OCI-LY3 (cell line): Measurements from ENCODE around the gene FBXO21.
"Not testable (repeated sequence)": the region's sequence is repeated elsewhere in the genome, so short reads cannot be mapped to it uniquely, and the experiment has no call there.

ENCODE experiments used
- H2AFZ ChIP-seq: fragments of 200-600, 300-600 bp; shearing (Covaris generic); 2 replicates; pipeline ENCODE4 v1.6.0; 2014; ENCODE audit warnings: antibody characterized with exemption, low read depth, low read length
- H3K27ac ChIP-seq: fragments of 200-600, 300-600 bp; sonication (generic); 2 replicates; pipeline ENCODE4 v1.5.1; 2014; ENCODE audit warnings: mild to moderate bottlenecking, low read length, moderate library complexity, mixed read lengths
- H3K27me3 ChIP-seq: fragments of 200-600, 300-600 bp; sonication (generic); 2 replicates; pipeline ENCODE4 v1.6.1; 2014; ENCODE audit warnings: low read depth, low read length, mixed read lengths
- H3K36me3 ChIP-seq: fragments of 200-600, 300-600 bp; sonication (generic); replicated peaks from 2 replicates; pipeline ENCODE3; 2014; ENCODE audit warnings: low read depth, low read length, mixed read lengths
- H3K4me1 ChIP-seq: fragments of 300-600, 200-600 bp; sonication (generic); 2 replicates; pipeline ENCODE4 v1.6.1; 2014; ENCODE audit warnings: low read length, mixed read lengths
- H3K4me2 ChIP-seq: fragments of 200-600, 300-600 bp; sonication (generic); 2 replicates; pipeline ENCODE4 v1.6.1; 2014; ENCODE audit warnings: low read length, mixed read lengths
- H3K4me3 ChIP-seq: fragments of 300-600, 200-600 bp; sonication (generic); 2 replicates; pipeline ENCODE4 v1.5.1; 2014; ENCODE audit warnings: antibody characterized with exemption, mild to moderate bottlenecking, low read length, moderate library complexity
- H3K79me2 ChIP-seq: fragments of 300-600, 200-600 bp; shearing (Covaris generic); 2 replicates; pipeline ENCODE4 v1.6.1; 2014; ENCODE audit warnings: mild to moderate bottlenecking, low read length, mixed read lengths
- H3K9ac ChIP-seq: fragments of 300-600, 200-600 bp; shearing (Covaris generic); 2 replicates; pipeline ENCODE4 v1.6.0; 2014; ENCODE audit warnings: mild to moderate bottlenecking, low read length, moderate library complexity
- H3K9me3 ChIP-seq: fragments of 200-600, 300-600 bp; shearing (Covaris generic); 2 replicates; pipeline ENCODE4 v1.6.1; 2014; ENCODE audit warnings: low read length, mixed read lengths; ENCODE audit not compliant: insufficient read depth
- H4K20me1 ChIP-seq: fragments of 200-600, 300-600 bp; sonication (generic); 2 replicates; pipeline ENCODE4 v1.6.1; 2016; ENCODE audit warnings: low read length, mixed read lengths; ENCODE audit not compliant: insufficient read depth
- CTCF ChIP-seq: fragments of 200-600, 300-600 bp; sonication (generic); IDR thresholded peaks from 2 replicates; pipeline ENCODE4 v1.5.1; 2014; ENCODE audit warnings: antibody characterized with exemption, low read length, low read depth
- EZH2phosphoT487 ChIP-seq: fragments of 200-600 bp; shearing (Covaris generic); IDR thresholded peaks from 2 replicates; pipeline ENCODE4 v1.6.1; 2018; ENCODE audit warnings: antibody characterized with exemption, mixed run types, low read depth

The FBXO21 gene

GRCh38 chr12:117202033-117202432 is 11.8 kb upstream of the FBXO21 start:
- Histone ChIP-seq H3K27ac (no peak overlapping the region), H3K27me3 (peaks cover 9% of the 10 kb centered on the region; the same call in 1 of the 2 replicates), H4K20me1 (no peaks in the 10 kb centered on the region), H3K4me1 (no peaks in the 10 kb centered on the region), H3K9me3 (no peaks in the 10 kb centered on the region), H3K36me3 (no peaks in the 10 kb centered on the region), H3K9ac (no peak overlapping the region), H2AFZ (no peak overlapping the region), H3K4me2 (no peak overlapping the region), H3K4me3 (no peak overlapping the region), H3K79me2 (no peaks in the 10 kb centered on the region)
- TF ChIP-seq EZH2phosphoT487 (no peak), CTCF (no peak)

- H3K4me3 ChIP-seq, H4K20me1 ChIP-seq, H3K27ac ChIP-seq, H3K79me2 ChIP-seq, H3K9ac ChIP-seq, H3K4me2 ChIP-seq, H3K4me1 ChIP-seq, H2AFZ ChIP-seq, H3K36me3 ChIP-seq, H3K9me3 ChIP-seq: not testable (repeated sequence)
- peaks cover 12% of the 10 kb centered on the region; the same call in 1 of the 2 replicates for H3K27me3 ChIP-seq
Measured at GRCh38 chr12:117199956-117200744, 9.9 kb upstream of the FBXO21 start.

GRCh38 chr12:117196334-117196733 is 6.1 kb upstream of the FBXO21 start:
- not testable (repeated sequence) for H3K9me3 ChIP-seq, H4K20me1 ChIP-seq, H3K27ac ChIP-seq, H2AFZ ChIP-seq, H3K9ac ChIP-seq, H3K36me3 ChIP-seq, H3K4me3 ChIP-seq, H3K4me2 ChIP-seq, H3K79me2 ChIP-seq, H3K4me1 ChIP-seq
- H3K27me3 ChIP-seq, result 0 out of 2 replicates have a peak, but pooled peaks cover 11% of the 10 kb centered on the region

DNA sequence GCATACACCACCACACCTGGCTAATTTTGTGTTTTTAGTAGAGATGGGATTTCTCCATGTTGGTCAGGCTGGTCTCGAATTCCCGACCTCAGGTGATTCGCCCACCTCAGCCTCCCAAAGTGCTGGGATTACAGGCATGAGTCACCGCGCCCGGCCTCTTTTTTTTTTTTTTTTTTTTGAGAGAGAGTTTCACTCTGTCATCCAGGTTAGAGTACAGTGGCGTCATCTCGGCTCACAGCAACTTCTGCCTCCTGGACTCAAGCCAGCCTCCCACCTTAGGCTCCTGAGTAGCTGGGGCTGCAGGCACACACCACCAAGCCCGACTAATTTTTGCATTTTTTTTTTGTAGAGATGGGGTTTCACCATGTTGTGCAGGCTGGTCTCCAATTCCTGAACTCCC is 4.8 kb upstream of the FBXO21 start:
- 0 out of 2 replicates have a peak, but pooled peaks cover 12% of the 10 kb centered on the region for H3K27me3 ChIP-seq
- H3K4me3 ChIP-seq, H4K20me1 ChIP-seq, H3K79me2 ChIP-seq, H3K9ac ChIP-seq, H3K36me3 ChIP-seq, H3K9me3 ChIP-seq, H3K27ac ChIP-seq, H2AFZ ChIP-seq, H3K4me1 ChIP-seq, H3K4me2 ChIP-seq: not testable (repeated sequence)

DNA sequence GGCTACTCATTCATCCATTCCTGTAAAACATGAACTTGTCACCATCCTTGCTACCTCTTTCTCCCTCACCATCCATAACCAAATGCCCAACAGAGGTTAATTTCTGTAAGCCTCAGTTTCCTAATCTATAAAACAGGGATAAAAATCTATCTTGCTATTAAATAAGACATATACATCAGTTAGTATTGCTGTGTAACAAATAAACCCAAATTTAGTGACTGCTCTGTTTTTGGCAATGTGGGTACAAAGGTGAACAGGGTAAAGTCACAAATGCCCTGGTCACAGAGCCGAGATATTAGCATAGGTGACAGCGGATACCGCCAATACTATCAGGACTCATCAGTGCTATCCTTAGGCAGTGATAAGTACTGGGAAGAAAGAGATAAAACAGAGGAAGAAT is 3.6 kb upstream of the FBXO21 start:
- H4K20me1 ChIP-seq, result peaks cover 5% of the 10 kb centered on the region
- no peak overlapping the region for H2AFZ ChIP-seq
- no peak overlapping the region for H3K27ac ChIP-seq
- no peak overlapping the region for H3K4me3 ChIP-seq
- peaks cover 13% of the 10 kb centered on the region for H3K79me2 ChIP-seq
- no peaks in the 10 kb centered on the region for H3K36me3 ChIP-seq
- no peaks in the 10 kb centered on the region for H3K9me3 ChIP-seq
- H3K4me2 ChIP-seq, result no peak overlapping the region
- peaks cover 6% of the 10 kb centered on the region for H3K4me1 ChIP-seq
- TF ChIP-seq EZH2phosphoT487 (no peak), CTCF (no peak)
- no peak overlapping the region for H3K9ac ChIP-seq
- H3K27me3 ChIP-seq, result 0 out of 2 replicates have a peak, but pooled peaks cover 12% of the 10 kb centered on the region

DNA sequence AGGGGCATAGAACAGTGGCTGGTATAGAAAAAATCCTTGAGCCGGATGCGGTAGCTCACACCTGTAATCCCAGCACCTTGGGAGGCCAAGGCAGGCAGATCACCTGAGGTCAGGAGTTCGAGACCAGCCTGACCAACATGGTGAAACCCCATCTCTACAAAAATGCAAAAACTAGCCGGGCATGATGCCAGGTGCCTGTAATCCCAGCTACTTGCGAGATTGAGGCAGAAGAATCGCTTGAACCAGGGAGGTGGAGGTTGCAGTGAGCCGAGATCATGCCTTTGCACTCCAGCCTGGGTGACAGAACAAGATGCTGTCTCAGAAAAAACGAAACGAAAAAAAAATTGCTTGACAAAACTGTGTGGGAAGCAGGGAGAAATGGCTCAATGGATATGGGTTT is 2.3 kb upstream of the FBXO21 start:
- not testable (repeated sequence) for H3K9ac ChIP-seq, H3K9me3 ChIP-seq, H3K4me1 ChIP-seq, H3K36me3 ChIP-seq, H3K4me3 ChIP-seq, H3K4me2 ChIP-seq, H4K20me1 ChIP-seq, H2AFZ ChIP-seq, H3K27ac ChIP-seq
- H3K79me2 ChIP-seq, result peaks cover 27% of the 10 kb centered on the region
- H3K27me3 ChIP-seq, result 0 out of 2 replicates have a peak, but pooled peaks cover 12% of the 10 kb centered on the region
